GM12865 (cell line): ENCODE data around the gene NUDT6.

Experiments used
- DNase-seq: peaks from one replicate; pipeline ENCODE4 v3.0.0; 2010; ENCODE audit warnings: low read depth
- H3K4me3 ChIP-seq: 2 replicates; pipeline ENCODE4 v1.5.1; 2011; ENCODE audit warnings: mild to moderate bottlenecking, low read depth, low read length, control low read depth
- TF ChIP-seq, protein P1 (sequence below): IDR thresholded peaks from 2 replicates; pipeline ENCODE4 v1.5.1; 2011; ENCODE audit warnings: low read length, control low read depth, low read depth, inconsistent platforms; ENCODE audit not compliant: insufficient read depth; ENCODE audit errors: missing control alignments

The NUDT6 gene, protein sequence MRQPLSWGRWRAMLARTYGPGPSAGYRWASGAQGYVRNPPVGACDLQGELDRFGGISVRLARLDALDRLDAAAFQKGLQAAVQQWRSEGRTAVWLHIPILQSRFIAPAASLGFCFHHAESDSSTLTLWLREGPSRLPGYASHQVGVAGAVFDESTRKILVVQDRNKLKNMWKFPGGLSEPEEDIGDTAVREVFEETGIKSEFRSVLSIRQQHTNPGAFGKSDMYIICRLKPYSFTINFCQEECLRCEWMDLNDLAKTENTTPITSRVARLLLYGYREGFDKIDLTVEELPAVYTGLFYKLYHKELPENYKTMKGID

DNA sequence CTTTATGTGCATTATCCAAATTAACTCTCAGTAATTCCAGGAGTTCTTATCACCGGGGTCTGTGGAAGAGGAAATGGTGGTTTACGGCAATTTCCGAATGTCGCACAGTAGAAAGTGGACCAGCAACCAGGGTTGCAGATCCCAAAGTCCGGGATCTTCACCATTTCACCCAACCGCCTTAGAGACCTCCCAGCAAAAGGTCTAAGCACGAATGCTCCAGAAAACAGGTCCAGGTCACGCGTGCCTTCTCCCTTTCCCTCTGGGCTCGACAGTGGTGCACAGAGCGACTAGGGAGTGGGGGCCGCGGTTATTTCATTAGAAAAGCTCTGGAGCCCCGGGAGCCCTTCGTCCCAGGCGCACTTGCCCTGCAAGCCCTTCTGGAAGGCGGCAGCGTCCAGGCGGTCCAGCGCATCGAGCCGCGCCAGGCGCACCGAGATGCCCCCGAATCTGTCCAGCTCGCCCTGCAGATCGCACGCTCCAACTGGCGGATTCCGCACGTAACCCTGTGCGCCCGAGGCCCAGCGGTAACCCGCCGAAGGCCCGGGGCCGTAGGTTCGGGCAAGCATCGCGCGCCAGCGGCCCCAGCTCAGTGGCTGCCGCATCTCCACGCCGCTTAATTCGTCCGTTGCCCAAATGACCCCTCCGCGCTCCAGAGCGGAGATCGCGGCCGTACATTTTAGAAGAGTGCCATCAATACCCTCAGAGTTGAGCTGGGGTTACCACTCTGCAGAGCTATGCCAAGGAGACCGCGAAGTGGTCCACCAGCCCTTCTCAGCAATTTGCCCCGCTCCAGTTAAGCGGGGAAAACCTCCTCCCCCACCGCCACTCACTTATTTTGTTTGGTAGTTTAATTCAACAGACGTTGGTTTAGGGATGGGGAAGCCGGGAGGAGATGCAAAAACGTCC is at the start of gene NUDT6:
NUDT6 (minus strand) TSS at position 627 of the 906 bp plus-strand sequence; CDS start at position 602, 25 bp downstream.
- DNase-seq: peak; percentile 76
- TF ChIP-seq, protein P1, sequence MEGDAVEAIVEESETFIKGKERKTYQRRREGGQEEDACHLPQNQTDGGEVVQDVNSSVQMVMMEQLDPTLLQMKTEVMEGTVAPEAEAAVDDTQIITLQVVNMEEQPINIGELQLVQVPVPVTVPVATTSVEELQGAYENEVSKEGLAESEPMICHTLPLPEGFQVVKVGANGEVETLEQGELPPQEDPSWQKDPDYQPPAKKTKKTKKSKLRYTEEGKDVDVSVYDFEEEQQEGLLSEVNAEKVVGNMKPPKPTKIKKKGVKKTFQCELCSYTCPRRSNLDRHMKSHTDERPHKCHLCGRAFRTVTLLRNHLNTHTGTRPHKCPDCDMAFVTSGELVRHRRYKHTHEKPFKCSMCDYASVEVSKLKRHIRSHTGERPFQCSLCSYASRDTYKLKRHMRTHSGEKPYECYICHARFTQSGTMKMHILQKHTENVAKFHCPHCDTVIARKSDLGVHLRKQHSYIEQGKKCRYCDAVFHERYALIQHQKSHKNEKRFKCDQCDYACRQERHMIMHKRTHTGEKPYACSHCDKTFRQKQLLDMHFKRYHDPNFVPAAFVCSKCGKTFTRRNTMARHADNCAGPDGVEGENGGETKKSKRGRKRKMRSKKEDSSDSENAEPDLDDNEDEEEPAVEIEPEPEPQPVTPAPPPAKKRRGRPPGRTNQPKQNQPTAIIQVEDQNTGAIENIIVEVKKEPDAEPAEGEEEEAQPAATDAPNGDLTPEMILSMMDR: no peak
- H3K4me3 ChIP-seq: peak within 1 kb of the TSS; percentile 79

- TF ChIP-seq, protein P1: no peak
- no peak overlapping the region for H3K4me3 ChIP-seq
- no peak for DNase-seq
Observed at GRCh38 chr4:122968227-122968812, 45.9 kb upstream of the NUDT6 start.

- no peak for DNase-seq
- TF ChIP-seq, protein P1: no peak
- no peak overlapping the region for H3K4me3 ChIP-seq
Observed at GRCh38 chr4:122967231-122967630, 44.8 kb upstream of the NUDT6 start.

GRCh38 chr4:122966201-122966600 is 43.8 kb upstream of the NUDT6 start:
- DNase-seq: no peak
- TF ChIP-seq, protein P1: no peak
- H3K4me3 ChIP-seq: no peak overlapping the region

- H3K4me3 ChIP-seq: no peak overlapping the region
- no peak for DNase-seq
- TF ChIP-seq, protein P1: no peak
Observed at GRCh38 chr4:122963216-122963615, 40.8 kb upstream of the NUDT6 start.

DNA sequence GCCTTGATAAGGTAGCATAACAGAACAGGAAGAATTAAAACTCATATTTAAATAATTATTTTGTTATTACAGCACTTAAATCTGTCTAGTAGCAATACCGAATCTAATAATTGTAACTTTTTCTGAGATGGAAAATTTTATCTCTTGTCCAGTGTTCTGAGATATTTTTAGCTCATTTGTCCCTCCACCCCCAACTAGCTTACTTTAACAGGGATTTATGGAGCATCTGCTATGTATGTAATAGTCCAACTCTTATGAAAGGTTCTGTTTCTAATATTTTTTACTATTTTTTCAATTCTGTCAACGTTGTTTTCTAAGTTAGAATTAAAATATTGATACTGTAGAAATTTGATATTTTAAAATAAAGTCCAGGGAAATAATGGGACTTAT is 38.2 kb upstream of the NUDT6 start:
- no peak for DNase-seq

More for the DNA sequence above, 38.2 kb upstream of the NUDT6 start:
- H3K4me3 ChIP-seq: no peak overlapping the region
- TF ChIP-seq, protein P1: no peak
